ENCODE data around the gene VSTM2B.

Gene VSTM2B

GRCh38 chr19:29514525-29515232 lies 11.1 kb upstream of the VSTM2B start:
- no peaks in the 10 kb centered on the region for H3K36me3 Mint-ChIP-seq (ENCODE audit: insufficient read depth)
- H3K9me3 Mint-ChIP-seq, result no peaks in the 10 kb centered on the region
- no peak overlapping the region for H3K4me3 Mint-ChIP-seq
- H3K4me1 Mint-ChIP-seq (ENCODE audit: low read depth in 2 of 2), result peaks cover 0 to 5% of the 10 kb centered on the region in 2 donors
- DNase-seq, result no peak
- peak; percentile 41 for ATAC-seq (replicated peaks)
- H3K27ac Mint-ChIP-seq, result peak overlapping the region in 1 of 2 donors; percentile 29
- peaks cover 54 to 78% of the 10 kb centered on the region in 2 donors for H3K27me3 Mint-ChIP-seq

- Mint-ChIP-seq H3K4me1 (ENCODE audit: low read depth in 2 of 2) (peaks cover 0 to 5% of the 10 kb centered on the region in 2 donors), H3K36me3 (ENCODE audit: insufficient read depth) (no peaks in the 10 kb centered on the region), H3K27me3 (peaks cover 54 to 78% of the 10 kb centered on the region in 2 donors), H3K9me3 (no peaks in the 10 kb centered on the region), H3K27ac (no peak overlapping the region), H3K4me3 (no peak overlapping the region)
- ATAC-seq (replicated peaks), result no peak
- DNase-seq, result no peak
Observed at GRCh38 chr19:29515233-29515619, 10.6 kb upstream of the VSTM2B start.

- H3K4me3 Mint-ChIP-seq, result no peak overlapping the region
- ATAC-seq (replicated peaks) (no peak), DNase-seq (no peak)
- peaks cover 56 to 78% of the 10 kb centered on the region in 2 donors for H3K27me3 Mint-ChIP-seq
- H3K36me3 Mint-ChIP-seq (ENCODE audit: insufficient read depth), result no peaks in the 10 kb centered on the region
- no peak overlapping the region for H3K27ac Mint-ChIP-seq
- H3K9me3 Mint-ChIP-seq, result no peaks in the 10 kb centered on the region
- H3K4me1 Mint-ChIP-seq (ENCODE audit: low read depth in 2 of 2), result peaks cover 0 to 5% of the 10 kb centered on the region in 2 donors
Observed at GRCh38 chr19:29515706-29516357, 10.0 kb upstream of the VSTM2B start.

GRCh38 chr19:29516358-29516725 lies 9.5 kb upstream of the VSTM2B start:
- Mint-ChIP-seq H3K27me3 (peaks cover 56 to 78% of the 10 kb centered on the region in 2 donors), H3K36me3 (ENCODE audit: insufficient read depth) (no peaks in the 10 kb centered on the region), H3K27ac (no peak overlapping the region), H3K4me1 (ENCODE audit: low read depth in 2 of 2) (peaks cover 0 to 5% of the 10 kb centered on the region in 2 donors), H3K4me3 (no peak overlapping the region), H3K9me3 (no peaks in the 10 kb centered on the region)
- no peak for DNase-seq
- no peak for ATAC-seq (replicated peaks)

- Mint-ChIP-seq H3K27ac (no peak overlapping the region), H3K27me3 (peaks cover 54 to 78% of the 10 kb centered on the region in 2 donors), H3K4me1 (ENCODE audit: low read depth in 2 of 2) (peaks cover 0 to 5% of the 10 kb centered on the region in 2 donors), H3K9me3 (no peaks in the 10 kb centered on the region), H3K4me3 (no peak overlapping the region), H3K36me3 (ENCODE audit: insufficient read depth) (no peaks in the 10 kb centered on the region)
- ATAC-seq (replicated peaks), result no peak
- DNase-seq, result no peak
Observed at GRCh38 chr19:29516821-29517395, 8.9 kb upstream of the VSTM2B start.

GRCh38 chr19:29517412-29517811 lies 8.4 kb upstream of the VSTM2B start:
- no peak overlapping the region for H3K27ac Mint-ChIP-seq
- H3K9me3 Mint-ChIP-seq, result no peaks in the 10 kb centered on the region
- peaks cover 0 to 5% of the 10 kb centered on the region in 2 donors for H3K4me1 Mint-ChIP-seq (ENCODE audit: low read depth in 2 of 2)
- DNase-seq, result no peak
- peaks cover 49 to 77% of the 10 kb centered on the region in 2 donors for H3K27me3 Mint-ChIP-seq
- H3K36me3 Mint-ChIP-seq (ENCODE audit: insufficient read depth), result no peaks in the 10 kb centered on the region
- no peak overlapping the region for H3K4me3 Mint-ChIP-seq
- no peak for ATAC-seq (replicated peaks)

- no peak for DNase-seq
- Mint-ChIP-seq H3K4me1 (ENCODE audit: low read depth in 2 of 2) (peaks cover 0 to 5% of the 10 kb centered on the region in 2 donors), H3K36me3 (ENCODE audit: insufficient read depth) (no peaks in the 10 kb centered on the region), H3K9me3 (no peaks in the 10 kb centered on the region), H3K4me3 (no peak overlapping the region), H3K27ac (no peak overlapping the region), H3K27me3 (peaks cover 48 to 77% of the 10 kb centered on the region in 2 donors)
- no peak for ATAC-seq (replicated peaks)
Observed at GRCh38 chr19:29517946-29518345, 7.8 kb upstream of the VSTM2B start.

- H3K27ac Mint-ChIP-seq, result no peak overlapping the region
- H3K4me3 Mint-ChIP-seq, result no peak overlapping the region
- H3K4me1 Mint-ChIP-seq (ENCODE audit: low read depth in 2 of 2), result peaks cover 0 to 5% of the 10 kb centered on the region in 2 donors
- DNase-seq (no peak), ATAC-seq (replicated peaks) (no peak)
- H3K27me3 Mint-ChIP-seq, result peaks cover 53 to 82% of the 10 kb centered on the region in 2 donors
- no peaks in the 10 kb centered on the region for H3K9me3 Mint-ChIP-seq
- H3K36me3 Mint-ChIP-seq (ENCODE audit: insufficient read depth), result no peaks in the 10 kb centered on the region
Observed at GRCh38 chr19:29519146-29519545, 6.6 kb upstream of the VSTM2B start.

- Mint-ChIP-seq H3K9me3 (no peaks in the 10 kb centered on the region), H3K27ac (no peak overlapping the region), H3K4me3 (no peak overlapping the region), H3K36me3 (ENCODE audit: insufficient read depth) (no peaks in the 10 kb centered on the region), H3K27me3 (peaks cover 61 to 90% of the 10 kb centered on the region in 2 donors), H3K4me1 (ENCODE audit: low read depth in 2 of 2) (peaks cover 0 to 10% of the 10 kb centered on the region in 2 donors)
- ATAC-seq (replicated peaks) (no peak), DNase-seq (no peak)
Observed at GRCh38 chr19:29519931-29520330, 5.9 kb upstream of the VSTM2B start.

- DNase-seq (no peak), ATAC-seq (replicated peaks) (no peak)
- H3K27me3 Mint-ChIP-seq, result peaks cover 65 to 93% of the 10 kb centered on the region in 2 donors
- H3K4me3 Mint-ChIP-seq, result no peak overlapping the region
- H3K27ac Mint-ChIP-seq, result no peak overlapping the region
- peaks cover 0 to 9% of the 10 kb centered on the region in 2 donors for H3K4me1 Mint-ChIP-seq (ENCODE audit: low read depth in 2 of 2)
- no peaks in the 10 kb centered on the region for H3K9me3 Mint-ChIP-seq
- H3K36me3 Mint-ChIP-seq (ENCODE audit: insufficient read depth), result no peaks in the 10 kb centered on the region
Observed at GRCh38 chr19:29520390-29520789, 5.4 kb upstream of the VSTM2B start.

- Mint-ChIP-seq H3K4me3 (no peak overlapping the region), H3K36me3 (ENCODE audit: insufficient read depth) (no peaks in the 10 kb centered on the region), H3K9me3 (no peaks in the 10 kb centered on the region), H3K4me1 (ENCODE audit: low read depth in 2 of 2) (peaks cover 0 to 7% of the 10 kb centered on the region in 2 donors), H3K27me3 (peaks cover 69 to 92% of the 10 kb centered on the region in 2 donors), H3K27ac (no peak overlapping the region)
- ATAC-seq (replicated peaks) (no peak), DNase-seq (no peak)
Observed at GRCh38 chr19:29521291-29522075, 4.3 kb upstream of the VSTM2B start.

- Mint-ChIP-seq H3K4me1 (ENCODE audit: low read depth in 2 of 2) (peaks cover 10 to 16% of the 10 kb centered on the region in 2 donors), H3K9me3 (no peaks in the 10 kb centered on the region), H3K27me3 (peaks cover 74 to 86% of the 10 kb centered on the region in 2 donors), H3K27ac (no peak overlapping the region), H3K4me3 (no peak overlapping the region), H3K36me3 (ENCODE audit: insufficient read depth) (no peaks in the 10 kb centered on the region)
- ATAC-seq (replicated peaks), result no peak
- no peak for DNase-seq
Observed at GRCh38 chr19:29523568-29523967, 2.2 kb upstream of the VSTM2B start.

GRCh38 chr19:29524201-29524911 lies 1.4 kb upstream of the VSTM2B start:
- H3K4me1 Mint-ChIP-seq (ENCODE audit: low read depth in 2 of 2), result peaks cover 15 to 21% of the 10 kb centered on the region in 2 donors
- H3K4me3 Mint-ChIP-seq, result peak overlapping the region; percentile 64 to 70
- no peaks in the 10 kb centered on the region for H3K9me3 Mint-ChIP-seq
- ATAC-seq (replicated peaks) (no peak), DNase-seq (no peak)
- no peak overlapping the region for H3K27ac Mint-ChIP-seq
- H3K36me3 Mint-ChIP-seq (ENCODE audit: insufficient read depth), result no peaks in the 10 kb centered on the region
- H3K27me3 Mint-ChIP-seq, result peaks cover 74 to 86% of the 10 kb centered on the region in 2 donors
